ENCODE results near the gene ADGRL1. TPM values are rescaled to one million over a fixed set of nuclear protein-coding genes. Genes with fewer than 3 reads are reported as not detected.

The ADGRL1 gene
- total and polyA plus RNA-seq, 9 of the 15 experiments (the other 6 are each of a cell fraction or from before 2014, with no cell fraction given): 0.14 to 37.0 (median 8.6) TPM

GRCh38 chr19:14136509-14137281 is 69.3 kb downstream of the ADGRL1 start, which contains the start of gene ASF1B:
Gene ASF1B (minus strand): TSS chr19:14136589. CDS start chr19:14136456, 133 bp downstream.
- peaks cover 34% of the 10 kb centered on the region for H3K79me2 ChIP-seq (ENCODE audit: control insufficient read depth, insufficient read depth, low read length)
- TF ChIP-seq OTX1 (CRISPR knock-in tag; IDR thresholded peaks at IDR 0.05): no peak
- TF ChIP-seq ZNF830 (CRISPR knock-in tag; IDR thresholded peaks at IDR 0.05): no peak
- no peak for TF ChIP-seq PPARD (CRISPR knock-in tag; IDR thresholded peaks at IDR 0.05)
- TF ChIP-seq JUNB (CRISPR knock-in tag; conservative IDR thresholded peaks at IDR 0.05): no peak
- TF ChIP-seq POLR2AphosphoS5 (IDR thresholded peaks at IDR 0.05; ENCODE audit: control insufficient read depth, insufficient read depth, low read depth, low read length): peak; percentile 85; the same call in 1 of the 2 replicates
- TF ChIP-seq PML (IDR thresholded peaks at IDR 0.05; ENCODE audit: low read length): peak; percentile 79
- no peak for TF ChIP-seq PCBP2 (IDR thresholded peaks at IDR 0.05; ENCODE audit: low read depth, low read length, poor library complexity, severe bottlenecking)
- no peak for TF ChIP-seq GTF3C2 (IDR thresholded peaks at IDR 0.05; ENCODE audit: borderline replicate concordance, extremely low read depth, insufficient read length)
- TF ChIP-seq TAF1 (IDR thresholded peaks at IDR 0.05; ENCODE audit: control insufficient read depth, extremely low read depth, insufficient read depth, low read length, severe bottlenecking): peak; percentile 76
- TF ChIP-seq ELF2 (CRISPR knock-in tag; IDR thresholded peaks at IDR 0.05): peak; percentile 93
- TF ChIP-seq SRF (CRISPR knock-in tag; IDR thresholded peaks at IDR 0.05): peak in 1 of 2 experiments; percentile 34; a peak in 1 of 4 replicates
- TF ChIP-seq C11orf30 (IDR thresholded peaks at IDR 0.05; ENCODE audit: low read depth): peak; percentile 78
- TF ChIP-seq ZNF41 (CRISPR knock-in tag; conservative IDR thresholded peaks at IDR 0.05): no peak
- TF ChIP-seq ZNF384 (IDR thresholded peaks at IDR 0.05; ENCODE audit: low read depth, low read length): no peak
- TF ChIP-seq PHTF2 (CRISPR knock-in tag; IDR thresholded peaks at IDR 0.05): no peak

More at GRCh38 chr19:14136509-14137281, 69.3 kb downstream of the ADGRL1 start, which contains the start of gene ASF1B:
- ChIA-PET POLR2A (interaction anchor here (0.6 to 2.4 kb wide), 36 partner anchors 9 to 642 kb away, joined by 3 to 13 read pairs (median 4); partner anchors contain the start of genes ADGRE2, BRME1, C19orf67 and CC2D1A), CTCF (ENCODE audit: low intra/inter-chr PET ratio) (interaction anchor here (0.6 to 1.7 kb wide), 9 partner anchors 257 to 350 kb away, joined by 3 to 7 read pairs (median 4); no protein-coding TSS in a partner anchor)
- H3K9me3 ChIP-seq (replicated peaks; ENCODE audit: control insufficient read depth, insufficient read depth, low read depth, low read length): no peaks in the 10 kb centered on the region
- peaks cover 21% of the 10 kb centered on the region; the same call in 2 of the 3 replicates for H3K36me3 ChIP-seq (ENCODE audit: control insufficient read depth, insufficient read depth, low read length)
- peak within 1 kb of the TSS; percentile 88 for H2AFZ ChIP-seq (ENCODE audit: low read depth, low read length)
- ATAC-seq (peak; percentile 93), FAIRE-seq (peak; percentile 98), DNase-seq (ENCODE audit: extremely low read depth in 1 of 4, low spot score in 3 of 4) (peak; percentile 96 to 99 (median 97))
- under 1% methylated on average over 70 of the region's 78 CpGs for WGBS (ENCODE audit: insufficient coverage, low coverage, missing lambda C conversion rate)
- peaks cover under 1% of the 10 kb centered on the region; the same call in 1 of the 2 replicates for H4K20me1 ChIP-seq (replicated peaks; ENCODE audit: control insufficient read depth, insufficient read depth, low read length)
- peak within 1 kb of the TSS; percentile 88 to 100 for H3K9ac ChIP-seq (ENCODE audit: insufficient read depth in 1 of 2, low read depth in 2 of 2, low read length in 2 of 2)
- BruUV-seq (replicated peaks): no TSS peak
- peak within 1 kb of the TSS; percentile 94 for H3K27ac ChIP-seq (ENCODE audit: extremely low read depth, low read depth, low read length)
- peak within 1 kb of the TSS; percentile 84 for H3K4me3 ChIP-seq
- no peaks in the 10 kb centered on the region for H3K9me1 ChIP-seq (ENCODE audit: control insufficient read depth, insufficient read depth, low read length)
- peak within 1 kb of the TSS; percentile 97 for H3K4me2 ChIP-seq (ENCODE audit: insufficient read depth, low read length)
- intact Hi-C loops (cut with micrococcal nuclease): loop anchor here (1.0 to 5.0 kb wide), 4 partner anchors 18 to 351 kb away; partner anchors contain the start of gene SAMD1
- in situ Hi-C loops (cut with MboI): no loop called here
- H3K27me3 ChIP-seq (ENCODE audit: control insufficient read depth in 2 of 2, insufficient read depth in 2 of 2, low read length in 2 of 2): no peaks in the 10 kb centered on the region
- peaks cover 12 to 48% of the 10 kb centered on the region in 2 experiments; a peak in 4 of 5 replicates for H3K4me1 ChIP-seq (replicated peaks in 1 of 2; ENCODE audit: control insufficient read depth in 2 of 2, insufficient read depth in 2 of 2, low read length in 2 of 2)
